H1 (cell line): ENCODE measurements around the gene FAM177A1. TPM values are rescaled to one million over a fixed set of nuclear protein-coding genes. Genes with fewer than 3 reads are reported as not detected.

ENCODE experiments used
- ATF3 ChIP-seq: IDR thresholded peaks from 2 replicates; pipeline ENCODE4 v1.6.1; 2011; ENCODE audit warnings: low read depth, mild to moderate bottlenecking, low read length; ENCODE audit not compliant: insufficient read depth
- EZH2 ChIP-seq: fragments of 200-600 bp; sonication (generic); IDR thresholded peaks from 2 replicates; pipeline ENCODE4 v1.7.1; 2012; ENCODE audit warnings: low read depth, mild to moderate bottlenecking, moderate library complexity, low read length, inconsistent platforms; ENCODE audit not compliant: severe bottlenecking
- SAP30 ChIP-seq: fragments of 300-600 bp; sonication (generic); IDR thresholded peaks from 2 replicates; pipeline ENCODE4 v1.7.1; 2012; ENCODE audit warnings: low read length, moderate library complexity, mild to moderate bottlenecking, inconsistent platforms; ENCODE audit not compliant: insufficient read depth, insufficient replicate concordance
- polyA plus RNA-seq, 7 experiments: library from polyadenylated mRNA; depleted of rRNA in 3 of 7; stranded (reverse) in 5 of 7; unstranded in 2 of 7; fragments of >200 nt in 5 of 7; fragments of 200-250 nt in 2 of 7; gene quantifications; 1 replicate in 5 of 7; 2 replicates in 1 of 7; 4 replicates in 1 of 7; pipeline versions ENCODE4 v1.2.1 to v1.2.3, GENCODE V29; 2011 to 2013; ENCODE audit warnings: missing spikeins in 2 of 7, mixed read lengths in 2 of 7
- total RNA-seq: library from RNA; stranded (reverse); fragmentation: NEBNext Ultra II Directional; extraction: Animal tissue kit (Norgen Biotek cat#: 25700); gene quantifications from 2 replicates; pipeline ENCODE4 v1.2.1, GENCODE V29; 2021

FAM177A1 gene
- total and polyA plus RNA-seq, 2 of the 8 experiments (the other 6 are each of a cell fraction or from before 2014, with no cell fraction given), result 11.3 to 34.0 TPM

GRCh38 chr14:35107866-35108265 lies 61.8 kb downstream of the FAM177A1 start (continued):
- no peak for TF ChIP-seq EZH2
- TF ChIP-seq SAP30, result no peak
- TF ChIP-seq ATF3, result no peak
